Peyer's patch (tissue), 4 donors: ENCODE data around the gene PCNT.

ENCODE experiments used
- POLR2A ChIP-seq, 2 donors: fragments of 450-650 bp; IDR thresholded peaks; one replicate each; pipeline ENCODE4 v1.5.1; 2017; ENCODE audit warnings: antibody characterized with exemption in 2 of 2, mild to moderate bottlenecking in 2 of 2, moderate library complexity in 2 of 2
- TF ChIP-seq, protein P1 (sequence below), 6 experiments: fragments of 450-650 bp in 4 of 6; fragments of 200-600 bp in 2 of 6; sonication (generic) in 1 of 6; IDR thresholded peaks; one replicate each; pipeline ENCODE4 v1.5.1; 2017 to 2019; ENCODE audit warnings: antibody characterized with exemption in 6 of 6, mild to moderate bottlenecking in 3 of 6, moderate library complexity in 1 of 6

DNA sequence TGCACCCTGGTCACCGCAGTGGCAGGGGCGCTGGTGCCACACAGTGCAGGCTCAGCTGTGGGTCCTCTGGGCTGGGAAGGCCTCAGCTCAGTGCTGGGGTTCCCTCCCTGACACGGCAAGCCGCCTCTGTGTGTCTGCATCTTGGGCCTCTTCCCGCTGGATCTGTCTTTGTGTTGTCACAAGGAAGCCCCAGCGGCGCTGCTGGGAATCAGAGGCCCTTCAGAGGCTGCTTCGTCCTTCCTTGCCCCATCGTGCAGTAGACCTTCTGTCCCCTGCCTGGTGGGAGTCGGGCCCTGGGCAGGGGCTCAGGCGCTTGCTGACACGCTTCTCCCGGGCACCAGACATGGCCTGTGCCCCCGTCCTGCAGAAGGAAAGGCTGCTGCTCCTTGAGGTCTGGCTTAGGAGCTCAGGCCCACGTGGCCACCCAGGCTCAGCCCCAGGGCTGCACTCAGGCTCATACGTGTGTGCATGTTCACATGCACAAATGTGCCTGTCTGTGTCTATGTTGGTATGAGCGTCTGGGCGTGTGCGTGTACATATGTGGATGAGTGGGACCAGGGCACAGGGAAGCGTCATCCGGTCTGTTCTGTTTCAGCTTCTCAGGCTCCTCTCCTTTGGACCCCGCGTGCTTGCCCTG, 110.5 kb downstream of the PCNT start:
- TF ChIP-seq, protein P1, sequence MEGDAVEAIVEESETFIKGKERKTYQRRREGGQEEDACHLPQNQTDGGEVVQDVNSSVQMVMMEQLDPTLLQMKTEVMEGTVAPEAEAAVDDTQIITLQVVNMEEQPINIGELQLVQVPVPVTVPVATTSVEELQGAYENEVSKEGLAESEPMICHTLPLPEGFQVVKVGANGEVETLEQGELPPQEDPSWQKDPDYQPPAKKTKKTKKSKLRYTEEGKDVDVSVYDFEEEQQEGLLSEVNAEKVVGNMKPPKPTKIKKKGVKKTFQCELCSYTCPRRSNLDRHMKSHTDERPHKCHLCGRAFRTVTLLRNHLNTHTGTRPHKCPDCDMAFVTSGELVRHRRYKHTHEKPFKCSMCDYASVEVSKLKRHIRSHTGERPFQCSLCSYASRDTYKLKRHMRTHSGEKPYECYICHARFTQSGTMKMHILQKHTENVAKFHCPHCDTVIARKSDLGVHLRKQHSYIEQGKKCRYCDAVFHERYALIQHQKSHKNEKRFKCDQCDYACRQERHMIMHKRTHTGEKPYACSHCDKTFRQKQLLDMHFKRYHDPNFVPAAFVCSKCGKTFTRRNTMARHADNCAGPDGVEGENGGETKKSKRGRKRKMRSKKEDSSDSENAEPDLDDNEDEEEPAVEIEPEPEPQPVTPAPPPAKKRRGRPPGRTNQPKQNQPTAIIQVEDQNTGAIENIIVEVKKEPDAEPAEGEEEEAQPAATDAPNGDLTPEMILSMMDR (IDR thresholded peaks at IDR 0.05): no peak
- no peak for TF ChIP-seq POLR2A (IDR thresholded peaks at IDR 0.05)
